Measurements from ENCODE around the gene CGGBP1. TPM values are rescaled to one million over a fixed set of nuclear protein-coding genes. Genes with fewer than 3 reads are reported as not detected.

CGGBP1 gene
- total RNA-seq, 1 experiment from 2014 or later = 113 TPM

DNA sequence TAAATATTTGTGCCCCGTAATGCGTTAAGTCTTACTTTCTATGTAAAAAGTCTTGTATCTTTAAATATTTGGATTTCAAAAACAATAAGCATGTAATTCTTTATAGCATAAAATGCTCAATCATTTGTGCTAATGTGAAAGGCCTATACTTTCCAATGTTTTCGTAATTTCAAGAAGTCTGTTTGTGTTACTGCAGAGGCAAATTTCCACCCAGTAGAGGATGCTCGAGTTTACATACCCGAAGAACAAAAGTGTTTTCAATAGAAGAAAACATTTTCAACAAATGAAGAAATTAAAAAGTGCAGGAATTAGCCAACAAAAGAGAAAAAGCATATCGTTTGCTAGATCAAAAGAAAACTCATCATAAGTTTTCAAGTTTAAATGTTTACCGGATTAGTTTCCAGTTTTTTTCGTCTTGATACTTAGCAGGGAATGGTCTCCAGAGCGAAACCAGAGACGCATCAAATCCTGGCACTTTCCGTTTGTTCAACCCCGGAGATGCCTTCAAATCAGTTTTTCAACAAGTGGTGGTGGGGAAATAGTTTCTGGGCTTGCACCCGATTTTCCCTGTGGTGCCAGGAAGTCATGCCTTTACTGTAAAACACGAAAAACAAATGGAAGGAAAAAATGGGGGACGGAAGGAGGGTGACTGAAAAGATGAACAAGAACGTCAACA, 1.0 kb downstream of the CGGBP1 start:
- intact Hi-C loops (cut with micrococcal nuclease; ENCODE audit: unreplicated experiment) = loop anchor here (5.0 kb wide), 1 partner anchor 45 kb away; no protein-coding TSS in a partner anchor
- ChIA-PET POLR2A (ENCODE audit: low non-redundant PET) (no interaction called here), CTCF (no interaction called here)
- peak; percentile 64 for DNase-seq (ENCODE audit: low spot score)
- Histone ChIP-seq H3K4me3 (ENCODE audit: low read depth, low read length, poor library complexity, severe bottlenecking) (peak overlapping the region; percentile 94), H3K4me1 (ENCODE audit: insufficient read depth, low read length, poor library complexity, severe bottlenecking) (peaks cover 39% of the 10 kb centered on the region), H3K27me3 (replicated peaks; ENCODE audit: insufficient read depth, low read depth, low read length, poor library complexity) (no peaks in the 10 kb centered on the region), H3K36me3 (ENCODE audit: insufficient read depth, low read length, poor library complexity, severe bottlenecking) (peaks cover 42% of the 10 kb centered on the region), H3K9me3 (ENCODE audit: low read depth, low read length, poor library complexity, severe bottlenecking) (no peaks in the 10 kb centered on the region), H3K27ac (ENCODE audit: low read depth, low read length, poor library complexity, severe bottlenecking) (peak overlapping the region; percentile 92)
- no peak for TF ChIP-seq EZH2 (IDR thresholded peaks at IDR 0.05; ENCODE audit: borderline replicate concordance, low read depth, low read length, poor library complexity, severe bottlenecking)
- TF ChIP-seq, protein P1, sequence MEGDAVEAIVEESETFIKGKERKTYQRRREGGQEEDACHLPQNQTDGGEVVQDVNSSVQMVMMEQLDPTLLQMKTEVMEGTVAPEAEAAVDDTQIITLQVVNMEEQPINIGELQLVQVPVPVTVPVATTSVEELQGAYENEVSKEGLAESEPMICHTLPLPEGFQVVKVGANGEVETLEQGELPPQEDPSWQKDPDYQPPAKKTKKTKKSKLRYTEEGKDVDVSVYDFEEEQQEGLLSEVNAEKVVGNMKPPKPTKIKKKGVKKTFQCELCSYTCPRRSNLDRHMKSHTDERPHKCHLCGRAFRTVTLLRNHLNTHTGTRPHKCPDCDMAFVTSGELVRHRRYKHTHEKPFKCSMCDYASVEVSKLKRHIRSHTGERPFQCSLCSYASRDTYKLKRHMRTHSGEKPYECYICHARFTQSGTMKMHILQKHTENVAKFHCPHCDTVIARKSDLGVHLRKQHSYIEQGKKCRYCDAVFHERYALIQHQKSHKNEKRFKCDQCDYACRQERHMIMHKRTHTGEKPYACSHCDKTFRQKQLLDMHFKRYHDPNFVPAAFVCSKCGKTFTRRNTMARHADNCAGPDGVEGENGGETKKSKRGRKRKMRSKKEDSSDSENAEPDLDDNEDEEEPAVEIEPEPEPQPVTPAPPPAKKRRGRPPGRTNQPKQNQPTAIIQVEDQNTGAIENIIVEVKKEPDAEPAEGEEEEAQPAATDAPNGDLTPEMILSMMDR (conservative IDR thresholded peaks at IDR 0.05; ENCODE audit: low read depth, low read length) = peak; percentile 26; the same call in 1 of the 2 replicates
- BruUV-seq (replicated peaks) = TSS peak; percentile 63

DNA sequence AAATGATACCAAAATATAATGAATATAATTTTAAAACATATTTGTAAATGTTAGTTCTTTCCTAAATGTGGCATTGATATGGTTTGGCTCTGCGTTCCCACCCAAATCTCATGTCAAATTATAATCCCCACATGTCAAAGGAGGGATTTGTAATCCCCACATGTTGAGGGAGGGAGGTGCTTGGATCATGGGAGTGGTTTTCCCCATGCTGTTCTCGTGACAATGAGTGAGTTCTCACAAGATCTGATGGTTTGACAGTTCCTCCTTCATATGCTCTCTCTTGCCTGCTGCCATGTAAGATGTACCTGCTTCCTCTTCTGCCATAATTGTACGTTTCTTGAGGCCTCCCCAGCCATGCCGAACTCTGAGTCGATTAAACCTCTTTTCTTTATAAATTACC, 12.0 kb downstream of the CGGBP1 start:
- H3K9me3 ChIP-seq (ENCODE audit: low read depth, low read length, poor library complexity, severe bottlenecking) = no peaks in the 10 kb centered on the region
- peaks cover 16% of the 10 kb centered on the region for H3K4me1 ChIP-seq (ENCODE audit: insufficient read depth, low read length, poor library complexity, severe bottlenecking)
- BruUV-seq (replicated peaks) = no TSS peak
- TF ChIP-seq, protein P1 (conservative IDR thresholded peaks at IDR 0.05; ENCODE audit: low read depth, low read length) = no peak
- no peak for TF ChIP-seq EZH2 (IDR thresholded peaks at IDR 0.05; ENCODE audit: borderline replicate concordance, low read depth, low read length, poor library complexity, severe bottlenecking)
- POLR2A ChIA-PET (ENCODE audit: low non-redundant PET) = no interaction called here
- no peaks in the 10 kb centered on the region for H3K36me3 ChIP-seq (ENCODE audit: insufficient read depth, low read length, poor library complexity, severe bottlenecking)
- no peak overlapping the region for H3K27ac ChIP-seq (ENCODE audit: low read depth, low read length, poor library complexity, severe bottlenecking)
- H3K4me3 ChIP-seq (ENCODE audit: low read depth, low read length, poor library complexity, severe bottlenecking) = no peak overlapping the region
- intact Hi-C loops (cut with micrococcal nuclease; ENCODE audit: unreplicated experiment) = no loop called here
- CTCF ChIA-PET = no interaction called here
- no peaks in the 10 kb centered on the region for H3K27me3 ChIP-seq (replicated peaks; ENCODE audit: insufficient read depth, low read depth, low read length, poor library complexity)
- no peak for DNase-seq (ENCODE audit: low spot score)

DNA sequence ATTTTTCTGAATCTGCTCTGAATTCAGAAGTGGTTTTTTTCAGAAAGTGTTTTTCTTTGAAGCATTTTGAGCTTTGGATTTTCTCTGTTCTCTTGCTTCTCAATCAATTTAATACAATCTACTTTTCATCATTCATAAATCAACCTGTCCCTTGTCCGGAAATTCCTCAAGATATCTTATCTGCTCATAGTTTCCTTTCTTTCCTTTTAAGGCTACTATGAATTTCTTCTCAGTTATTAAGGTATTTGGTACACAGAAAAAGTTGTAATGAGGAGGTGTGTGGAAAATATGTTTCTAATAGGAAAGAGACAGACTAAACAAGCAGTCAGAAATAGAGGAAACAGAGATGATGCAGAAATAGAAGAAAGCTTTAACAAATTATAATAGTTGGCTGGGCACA, 14.4 kb downstream of the CGGBP1 start:
- CTCF ChIA-PET = no interaction called here
- no TSS peak for BruUV-seq (replicated peaks)

More for the DNA sequence above, 14.4 kb downstream of the CGGBP1 start:
- peaks cover 16% of the 10 kb centered on the region for H3K4me1 ChIP-seq (ENCODE audit: insufficient read depth, low read length, poor library complexity, severe bottlenecking)
- no peaks in the 10 kb centered on the region for H3K9me3 ChIP-seq (ENCODE audit: low read depth, low read length, poor library complexity, severe bottlenecking)
- no peaks in the 10 kb centered on the region for H3K36me3 ChIP-seq (ENCODE audit: insufficient read depth, low read length, poor library complexity, severe bottlenecking)
- no peak overlapping the region for H3K4me3 ChIP-seq (ENCODE audit: low read depth, low read length, poor library complexity, severe bottlenecking)
- TF ChIP-seq, protein P1 (conservative IDR thresholded peaks at IDR 0.05; ENCODE audit: low read depth, low read length) = no peak
- TF ChIP-seq EZH2 (IDR thresholded peaks at IDR 0.05; ENCODE audit: borderline replicate concordance, low read depth, low read length, poor library complexity, severe bottlenecking) = no peak
- DNase-seq (ENCODE audit: low spot score) = peak; percentile 58
- H3K27me3 ChIP-seq (replicated peaks; ENCODE audit: insufficient read depth, low read depth, low read length, poor library complexity) = no peaks in the 10 kb centered on the region
- intact Hi-C loops (cut with micrococcal nuclease; ENCODE audit: unreplicated experiment) = no loop called here
- H3K27ac ChIP-seq (ENCODE audit: low read depth, low read length, poor library complexity, severe bottlenecking) = peak overlapping the region; percentile 74
- POLR2A ChIA-PET (ENCODE audit: low non-redundant PET) = no interaction called here

Measured in A673 (cell line).